Dermis microvascular lymphatic vessel endothelial cell (primary cell): ENCODE results near the gene SH3BGRL2. TPM values are rescaled to one million over a fixed set of nuclear protein-coding genes. Genes with fewer than 3 reads are reported as not detected.

Experiments used
- DNase-seq, 2 donors: peaks; one replicate each; pipeline versions ENCODE4 v3.0.0 to v3.0.0-alpha.2; 2010; ENCODE audit warnings: low read depth in 2 of 2
- total RNA-seq: library from RNA; depleted of rRNA; stranded (reverse); fragments of >200 nt; gene quantifications from 2 replicates; pipeline ENCODE4 v1.2.1, GENCODE V29; 2014

SH3BGRL2 gene
- total RNA-seq, 1 donor from 2014 or later, result 81.8 TPM

GRCh38 chr6:79694623-79695343, 63.7 kb downstream of the SH3BGRL2 start:
- no peak for DNase-seq

GRCh38 chr6:79697430-79697829, 66.3 kb downstream of the SH3BGRL2 start:
- no peak for DNase-seq

GRCh38 chr6:79699606-79700005, 68.5 kb downstream of the SH3BGRL2 start:
- no peak for DNase-seq

GRCh38 chr6:79702691-79703090, 71.6 kb downstream of the SH3BGRL2 start:
- no peak for DNase-seq

GRCh38 chr6:79704200-79704599, 73.1 kb downstream of the SH3BGRL2 start:
- no peak for DNase-seq

GRCh38 chr6:79705456-79705995, 74.4 kb downstream of the SH3BGRL2 start:
- peak; percentile 55 to 78 for DNase-seq

GRCh38 chr6:79706527-79706926, 75.4 kb downstream of the SH3BGRL2 start:
- no peak for DNase-seq

GRCh38 chr6:79707621-79708020, 76.5 kb downstream of the SH3BGRL2 start:
- no peak for DNase-seq

- no peak for DNase-seq
Measured at GRCh38 chr6:79708095-79708791, 77.1 kb downstream of the SH3BGRL2 start.

GRCh38 chr6:79710127-79710526, 79.0 kb downstream of the SH3BGRL2 start:
- DNase-seq, result no peak

- DNase-seq, result peak in 1 of 2 donors; percentile 12
Measured at GRCh38 chr6:79711167-79711566, 80.0 kb downstream of the SH3BGRL2 start.

- DNase-seq, result no peak
Measured at GRCh38 chr6:79712144-79712543, 81.0 kb downstream of the SH3BGRL2 start.

GRCh38 chr6:79712616-79713135, 81.5 kb downstream of the SH3BGRL2 start:
- DNase-seq, result no peak

- DNase-seq, result peak; percentile 65 to 73
Measured at GRCh38 chr6:79713701-79714322, 82.7 kb downstream of the SH3BGRL2 start.

GRCh38 chr6:79717989-79718388, 86.9 kb downstream of the SH3BGRL2 start:
- DNase-seq, result no peak

GRCh38 chr6:79718509-79719247, 87.5 kb downstream of the SH3BGRL2 start:
- no peak for DNase-seq

- DNase-seq, result peak in 1 of 2 donors; percentile 28
Measured at GRCh38 chr6:79719248-79719960, 88.3 kb downstream of the SH3BGRL2 start.

- no peak for DNase-seq
Measured at GRCh38 chr6:79724816-79725215, 93.7 kb downstream of the SH3BGRL2 start.

GRCh38 chr6:79731471-79731870, 100.3 kb downstream of the SH3BGRL2 start:
- DNase-seq, result no peak

GRCh38 chr6:79733388-79733787, 102.3 kb downstream of the SH3BGRL2 start:
- no peak for DNase-seq

GRCh38 chr6:79734374-79734773, 103.2 kb downstream of the SH3BGRL2 start:
- no peak for DNase-seq
